ENCODE data around the gene MTPN.

The MTPN gene

GRCh38 chr7:135977007-135977741 lies at the start of gene MTPN:
TSS of gene MTPN (minus strand) at chr7:135977359. CDS start at chr7:135977100, 259 bp downstream.
- DNase-seq, result peak; percentile 98 to 99

- DNase-seq, result peak in 1 of 2 experiments; percentile 7
These were observed 49.0 kb upstream of the MTPN start for GRCh38 chr7:136026209-136026608.

- peak; percentile 8 to 21 for DNase-seq
These were observed 46.1 kb upstream of the MTPN start for GRCh38 chr7:136023134-136023869.

GRCh38 chr7:136020556-136020955 lies 43.4 kb upstream of the MTPN start:
- DNase-seq, result no peak

GRCh38 chr7:136018104-136018503 lies 40.9 kb upstream of the MTPN start:
- no peak for DNase-seq

GRCh38 chr7:136016649-136017395 lies 39.7 kb upstream of the MTPN start:
- no peak for DNase-seq

- no peak for DNase-seq
These were observed 38.5 kb upstream of the MTPN start for GRCh38 chr7:136015638-136016037.

GRCh38 chr7:136014659-136015058 lies 37.5 kb upstream of the MTPN start:
- no peak for DNase-seq

- no peak for DNase-seq
These were observed 35.1 kb upstream of the MTPN start for GRCh38 chr7:136012238-136012637.

GRCh38 chr7:136009488-136010079 lies 32.4 kb upstream of the MTPN start:
- peak; percentile 17 to 78 for DNase-seq

GRCh38 chr7:136006208-136006607 lies 29.0 kb upstream of the MTPN start:
- no peak for DNase-seq

- no peak for DNase-seq
These were observed 26.9 kb upstream of the MTPN start for GRCh38 chr7:136004083-136004482.

- DNase-seq, result no peak
These were observed 25.6 kb upstream of the MTPN start for GRCh38 chr7:136002802-136003201.

- no peak for DNase-seq
These were observed 23.2 kb upstream of the MTPN start for GRCh38 chr7:136000288-136000913.

GRCh38 chr7:135998081-135998480 lies 20.9 kb upstream of the MTPN start:
- DNase-seq, result no peak

GRCh38 chr7:135995748-135996147 lies 18.6 kb upstream of the MTPN start:
- no peak for DNase-seq

- DNase-seq, result no peak
These were observed 17.5 kb upstream of the MTPN start for GRCh38 chr7:135994466-135995205.

- no peak for DNase-seq
These were observed 16.8 kb upstream of the MTPN start for GRCh38 chr7:135993950-135994349.

GRCh38 chr7:135991906-135992305 lies 14.7 kb upstream of the MTPN start:
- no peak for DNase-seq

- DNase-seq, result no peak
These were observed 14.2 kb upstream of the MTPN start for GRCh38 chr7:135991322-135991721.

GRCh38 chr7:135990258-135990657 lies 13.1 kb upstream of the MTPN start:
- no peak for DNase-seq
